KOPT-K1 (cell line): ENCODE results near the gene L3HYPDH.

ENCODE experiments used
- H3K27ac ChIP-seq: fragments of 200-600 bp; sonication (generic); 2 replicates; pipeline ENCODE4 v1.5.1; 2016; ENCODE audit warnings: antibody characterized with exemption, mild to moderate bottlenecking, low read depth, low read length; ENCODE audit not compliant: poor library complexity, severe bottlenecking
- H3K36me3 ChIP-seq: fragments of 200-600 bp; sonication (generic); 2 replicates; pipeline ENCODE4 v1.5.1; 2017; ENCODE audit warnings: antibody characterized with exemption, mild to moderate bottlenecking, low read length, moderate library complexity; ENCODE audit not compliant: insufficient read depth
- H3K9me3 ChIP-seq: fragments of 200-600 bp; sonication (generic); 2 replicates; pipeline ENCODE4 v1.5.1; 2017; ENCODE audit warnings: antibody characterized with exemption, low read length, mild to moderate bottlenecking; ENCODE audit not compliant: insufficient read depth, poor library complexity, severe bottlenecking

The L3HYPDH gene

GRCh38 chr14:59484639-59485175 is 499 bp upstream of the L3HYPDH start:
- Histone ChIP-seq H3K36me3 (peaks cover 24% of the 10 kb centered on the region), H3K9me3 (no peaks in the 10 kb centered on the region), H3K27ac (peak overlapping the region; percentile 82)

GRCh38 chr14:59483363-59483762 is 845 bp downstream of the L3HYPDH start:
- Histone ChIP-seq H3K27ac (peak overlapping the region; percentile 82), H3K9me3 (no peaks in the 10 kb centered on the region), H3K36me3 (peaks cover 14% of the 10 kb centered on the region)

- Histone ChIP-seq H3K36me3 (peaks cover 10% of the 10 kb centered on the region), H3K9me3 (no peaks in the 10 kb centered on the region), H3K27ac (no peak overlapping the region)
Measured at GRCh38 chr14:59482541-59483331, 1.5 kb downstream of the L3HYPDH start.

GRCh38 chr14:59481871-59482540 is 2.2 kb downstream of the L3HYPDH start:
- no peak overlapping the region for H3K27ac ChIP-seq
- H3K9me3 ChIP-seq, result no peaks in the 10 kb centered on the region
- H3K36me3 ChIP-seq, result peaks cover 10% of the 10 kb centered on the region; the same call in 1 of the 2 replicates

DNA sequence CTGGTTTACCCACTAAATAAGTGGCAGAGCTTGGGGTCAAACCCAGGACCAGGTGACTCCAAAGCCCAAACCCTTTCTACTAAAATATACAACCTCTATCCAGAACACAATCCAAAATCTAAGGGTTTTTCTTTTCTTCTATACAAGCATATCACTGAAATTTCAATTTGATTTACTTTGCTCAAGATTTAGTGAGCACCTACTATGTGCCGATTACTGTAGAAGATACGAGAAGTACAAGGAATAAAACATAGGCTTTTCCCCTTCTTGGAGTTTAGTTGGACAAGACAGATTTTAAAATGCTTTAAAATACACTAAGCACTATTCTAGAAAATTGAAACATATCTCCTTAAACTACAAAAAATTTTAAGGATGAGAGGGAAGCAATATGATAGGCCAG is 2.8 kb downstream of the L3HYPDH start:
- Histone ChIP-seq H3K36me3 (peaks cover 15% of the 10 kb centered on the region; the same call in 1 of the 2 replicates), H3K9me3 (no peaks in the 10 kb centered on the region), H3K27ac (no peak overlapping the region)

DNA sequence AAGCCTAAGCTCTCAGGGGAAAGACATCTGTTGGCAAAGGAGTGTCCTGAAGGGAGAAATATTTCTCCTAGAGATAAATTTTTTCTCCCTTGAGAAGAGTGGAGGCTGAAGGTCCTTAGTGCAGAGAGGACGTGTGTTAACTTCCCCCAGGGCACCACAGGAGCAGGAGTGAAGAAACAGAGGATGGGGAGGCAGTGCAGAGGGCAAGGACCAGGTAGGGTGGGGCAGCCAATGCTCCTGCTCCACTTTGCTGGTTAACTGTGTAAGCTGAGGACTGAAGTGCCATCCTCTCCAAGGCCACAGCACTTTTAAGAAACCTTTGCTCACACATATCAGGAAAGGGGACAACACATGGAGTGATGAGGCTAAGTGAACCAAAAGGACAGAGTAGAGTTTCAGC is 4.0 kb downstream of the L3HYPDH start:
- H3K9me3 ChIP-seq, result no peaks in the 10 kb centered on the region
- no peak overlapping the region for H3K27ac ChIP-seq
- H3K36me3 ChIP-seq, result peaks cover 27% of the 10 kb centered on the region

DNA sequence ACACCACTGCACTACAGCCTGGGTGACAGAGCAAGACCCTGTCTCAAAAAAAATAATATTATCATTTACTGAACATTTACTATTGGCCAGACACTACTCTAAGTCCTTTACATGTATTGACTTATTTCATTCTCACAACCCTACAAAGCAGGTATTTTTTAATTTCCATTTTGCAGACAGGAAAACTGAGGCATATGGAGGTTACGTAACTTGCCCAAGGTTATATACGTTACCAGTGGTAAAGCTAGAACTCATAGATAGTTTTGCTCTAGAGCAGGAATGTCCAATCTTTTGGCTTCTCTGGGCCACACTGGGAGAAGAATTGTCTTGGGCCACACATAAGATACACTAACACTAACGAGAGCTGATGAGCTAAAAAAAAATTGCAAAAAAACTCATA is 5.7 kb downstream of the L3HYPDH start:
- Histone ChIP-seq H3K27ac (no peak overlapping the region), H3K36me3 (peaks cover 41% of the 10 kb centered on the region), H3K9me3 (no peaks in the 10 kb centered on the region)

GRCh38 chr14:59475709-59476108 is 8.5 kb downstream of the L3HYPDH start:
- no peaks in the 10 kb centered on the region for H3K9me3 ChIP-seq
- H3K36me3 ChIP-seq, result peaks cover 61% of the 10 kb centered on the region
- H3K27ac ChIP-seq, result no peak overlapping the region

DNA sequence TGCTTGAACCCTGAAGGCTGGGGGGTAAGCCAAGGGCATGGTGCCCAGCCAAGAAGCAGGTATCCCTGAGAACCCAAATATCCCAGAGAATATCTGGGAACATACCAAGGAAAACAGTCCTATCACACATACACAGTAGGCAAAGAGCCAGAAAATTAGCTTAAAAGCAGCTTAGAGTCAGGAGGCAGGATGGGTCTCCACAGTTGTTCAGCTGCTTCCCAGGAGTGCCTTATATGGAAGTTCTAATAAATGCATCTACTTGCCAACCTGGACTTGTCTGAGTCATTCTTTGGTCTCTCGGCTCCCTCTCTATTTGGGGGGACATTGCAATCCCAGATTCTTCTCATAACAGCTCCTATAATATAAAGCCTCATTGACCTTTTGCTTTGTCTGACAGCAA is 10.0 kb downstream of the L3HYPDH start:
- H3K9me3 ChIP-seq, result no peaks in the 10 kb centered on the region
- H3K27ac ChIP-seq, result no peak overlapping the region
- H3K36me3 ChIP-seq, result peaks cover 68% of the 10 kb centered on the region

- Histone ChIP-seq H3K27ac (no peak within 1 kb of the TSS), H3K9me3 (no peaks in the 10 kb centered on the region), H3K36me3 (peaks cover 59% of the 10 kb centered on the region; the same call in 1 of the 2 replicates)
Measured at GRCh38 chr14:59465316-59466135, 18.7 kb downstream of the L3HYPDH start, which contains the start of gene GPR135. Gene GPR135 (minus strand): TSS chr14:59465380. CDS start chr14:59465226, 154 bp downstream.

- H3K9me3 ChIP-seq, result no peaks in the 10 kb centered on the region
- peaks cover 56% of the 10 kb centered on the region; the same call in 1 of the 2 replicates for H3K36me3 ChIP-seq
- H3K27ac ChIP-seq, result no peak overlapping the region
Measured at GRCh38 chr14:59464486-59465315, 19.5 kb downstream of the L3HYPDH start.

DNA sequence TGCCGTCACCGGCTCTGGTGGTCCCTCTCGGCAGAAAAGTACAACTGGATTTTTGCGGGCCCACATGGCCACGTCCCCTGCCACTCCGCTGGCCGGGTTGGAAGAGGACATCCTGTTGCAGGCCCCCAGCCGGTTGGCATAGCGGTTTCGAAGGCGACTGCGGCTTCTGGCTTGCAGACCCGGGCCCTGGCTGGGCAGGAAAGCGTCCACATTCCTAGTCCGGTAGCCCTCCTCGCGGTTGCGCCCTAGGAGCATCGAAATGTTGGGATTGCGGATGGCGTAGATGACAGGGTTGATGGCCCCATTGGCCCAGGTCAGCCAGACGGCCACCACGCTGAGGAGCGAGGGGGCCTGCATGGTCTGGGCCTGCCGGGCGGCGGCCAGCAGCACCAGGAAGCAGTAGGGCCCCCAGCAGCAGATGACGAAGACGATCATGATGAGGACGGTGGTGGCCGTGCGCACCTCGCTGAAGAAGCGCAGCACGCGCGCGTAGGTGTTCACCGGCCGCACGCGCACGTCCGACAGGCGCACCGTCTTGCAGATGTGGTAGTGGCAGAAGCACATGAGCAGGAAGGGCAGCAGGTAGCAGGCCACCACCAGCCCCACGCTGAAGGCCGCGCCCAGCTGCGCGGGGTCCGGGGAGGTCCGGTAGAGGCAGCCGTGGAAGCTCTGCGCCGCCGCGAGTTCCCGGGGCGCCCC is 20.3 kb downstream of the L3HYPDH start:
- H3K36me3 ChIP-seq, result peaks cover 55% of the 10 kb centered on the region; the same call in 1 of the 2 replicates
- H3K27ac ChIP-seq, result no peak overlapping the region
- H3K9me3 ChIP-seq, result no peaks in the 10 kb centered on the region

GRCh38 chr14:59461891-59462290 is 22.3 kb downstream of the L3HYPDH start:
- H3K36me3 ChIP-seq, result peaks cover 53% of the 10 kb centered on the region
- no peaks in the 10 kb centered on the region for H3K9me3 ChIP-seq
- H3K27ac ChIP-seq, result no peak overlapping the region

GRCh38 chr14:59460378-59460777 is 23.8 kb downstream of the L3HYPDH start:
- Histone ChIP-seq H3K36me3 (peaks cover 50% of the 10 kb centered on the region), H3K27ac (no peak overlapping the region), H3K9me3 (no peaks in the 10 kb centered on the region)
